NCI-H1694 (cell line): ENCODE results near the gene MLXIPL.

Experiments used
- DNase-seq: peaks from one replicate; lab custom pipeline; 2025; lab: John Stamatoyannopoulos, UW

Gene MLXIPL

GRCh38 chr7:73549176-73549575, 75.1 kb downstream of the MLXIPL start:
- no peak for DNase-seq

- no peak for DNase-seq
These were observed 76.5 kb downstream of the MLXIPL start for GRCh38 chr7:73547841-73548240.

GRCh38 chr7:73544678-73545077, 79.6 kb downstream of the MLXIPL start:
- no peak for DNase-seq
